ENCODE data around the gene B4GALT7. TPM values are rescaled to one million over a fixed set of nuclear protein-coding genes. Genes with fewer than 3 reads are reported as not detected.
A peak's percentile ranks its signal among the peaks of the same experiment; 100 is the strongest.

Gene B4GALT7
- total RNA-seq, 1 donor from 2014 or later: 11.6 TPM

DNA sequence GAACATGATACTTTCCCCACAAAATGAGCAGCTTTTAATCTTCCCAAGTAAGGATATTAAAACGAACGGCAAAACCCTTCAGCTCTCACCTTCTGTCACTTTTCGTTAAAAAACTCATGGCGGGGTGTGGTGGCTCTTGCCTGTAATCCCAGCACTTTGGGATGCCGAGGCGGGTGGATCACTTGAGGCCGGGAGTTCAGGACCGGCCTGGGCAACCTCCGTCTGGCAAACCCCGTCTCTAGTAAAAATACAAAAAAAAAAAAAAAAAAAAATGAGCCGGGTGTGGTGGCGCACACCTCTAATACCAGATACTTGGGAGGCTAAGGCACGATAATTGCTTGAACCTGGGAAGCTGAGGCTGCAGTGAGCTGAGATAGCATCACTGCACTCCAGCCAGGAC is 7.0 kb upstream of the B4GALT7 start:
- H3K9me3 ChIP-seq (ENCODE audit: low read depth): no peaks in the 10 kb centered on the region
- DNase-seq (ENCODE audit: low spot score): no peak
- H3K4me1 ChIP-seq: no peaks in the 10 kb centered on the region
- peaks cover 3% of the 10 kb centered on the region for H3F3A ChIP-seq (ENCODE audit: low read depth)
- Mint-ChIP-seq H3K27ac (no peak overlapping the region), H3K4me3 (peak overlapping the region; percentile 99), H3K27me3 (ENCODE audit: insufficient read depth, low read depth) (peaks cover 16% of the 10 kb centered on the region), H3K36me3 (peaks cover 18% of the 10 kb centered on the region), H3K4me1 (peaks cover 16% of the 10 kb centered on the region), H3K9me3 (no peaks in the 10 kb centered on the region)
- TF ChIP-seq EZH2 (IDR thresholded peaks at IDR 0.05): no peak
- TF ChIP-seq CTCF (IDR thresholded peaks at IDR 0.05): no peak
- no peak for TF ChIP-seq EZH2phosphoT487 (IDR thresholded peaks at IDR 0.05)
- no peaks in the 10 kb centered on the region for H3K36me3 ChIP-seq
- H3K9ac ChIP-seq: peak overlapping the region; percentile 77
- H4K20me1 ChIP-seq (ENCODE audit: low read depth): no peaks in the 10 kb centered on the region
- peaks cover 11% of the 10 kb centered on the region for H3K79me2 ChIP-seq (ENCODE audit: low read depth)
- H3K27me3 ChIP-seq: peaks cover 40% of the 10 kb centered on the region
- peak overlapping the region; percentile 86 for H3K4me3 ChIP-seq
- no peak overlapping the region for H2AFZ ChIP-seq (replicated peaks)
- peak overlapping the region; percentile 95 for H3K4me2 ChIP-seq
- no peak overlapping the region for H3K27ac ChIP-seq

DNA sequence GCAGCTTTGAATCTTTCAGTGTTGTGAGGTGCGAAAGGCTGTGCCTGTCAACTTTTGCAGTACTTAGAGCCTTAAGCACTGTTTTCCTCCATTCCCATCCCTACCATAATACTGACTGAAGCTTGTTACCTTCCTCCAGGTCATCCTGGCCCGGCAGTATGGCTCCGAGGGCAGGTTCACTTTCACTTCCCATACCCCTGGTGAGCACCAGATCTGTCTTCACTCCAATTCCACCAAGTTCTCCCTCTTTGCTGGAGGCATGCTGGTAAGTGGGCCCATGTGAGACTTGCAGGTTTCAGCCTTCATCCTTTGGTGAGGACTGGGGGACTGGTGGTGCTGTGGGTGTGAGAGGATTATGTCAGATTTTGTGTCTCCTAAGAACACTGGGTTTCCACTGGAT is 6.4 kb upstream of the B4GALT7 start:
- H3K9me3 Mint-ChIP-seq: no peaks in the 10 kb centered on the region
- H3F3A ChIP-seq (ENCODE audit: low read depth): peaks cover 8% of the 10 kb centered on the region
- H3K79me2 ChIP-seq (ENCODE audit: low read depth): peaks cover 11% of the 10 kb centered on the region
- no peak overlapping the region for H3K4me2 ChIP-seq
- peak overlapping the region; percentile 99 for H3K4me3 Mint-ChIP-seq
- H3K9me3 ChIP-seq (ENCODE audit: low read depth): no peaks in the 10 kb centered on the region
- H3K36me3 Mint-ChIP-seq: peaks cover 18% of the 10 kb centered on the region
- no peak for DNase-seq (ENCODE audit: low spot score)
- no peak overlapping the region for H3K4me3 ChIP-seq
- no peak overlapping the region for H3K27ac ChIP-seq
- H3K4me1 Mint-ChIP-seq: peaks cover 18% of the 10 kb centered on the region
- H4K20me1 ChIP-seq (ENCODE audit: low read depth): no peaks in the 10 kb centered on the region
- no peaks in the 10 kb centered on the region for H3K36me3 ChIP-seq
- TF ChIP-seq EZH2 (IDR thresholded peaks at IDR 0.05): no peak
- TF ChIP-seq EZH2phosphoT487 (IDR thresholded peaks at IDR 0.05): no peak
- no peak for TF ChIP-seq CTCF (IDR thresholded peaks at IDR 0.05)
- H3K9ac ChIP-seq: no peak overlapping the region
- no peaks in the 10 kb centered on the region for H3K4me1 ChIP-seq
- H2AFZ ChIP-seq (replicated peaks): no peak overlapping the region
- peaks cover 40% of the 10 kb centered on the region for H3K27me3 ChIP-seq
- H3K27ac Mint-ChIP-seq: no peak overlapping the region
- H3K27me3 Mint-ChIP-seq (ENCODE audit: insufficient read depth, low read depth): peaks cover 18% of the 10 kb centered on the region

DNA sequence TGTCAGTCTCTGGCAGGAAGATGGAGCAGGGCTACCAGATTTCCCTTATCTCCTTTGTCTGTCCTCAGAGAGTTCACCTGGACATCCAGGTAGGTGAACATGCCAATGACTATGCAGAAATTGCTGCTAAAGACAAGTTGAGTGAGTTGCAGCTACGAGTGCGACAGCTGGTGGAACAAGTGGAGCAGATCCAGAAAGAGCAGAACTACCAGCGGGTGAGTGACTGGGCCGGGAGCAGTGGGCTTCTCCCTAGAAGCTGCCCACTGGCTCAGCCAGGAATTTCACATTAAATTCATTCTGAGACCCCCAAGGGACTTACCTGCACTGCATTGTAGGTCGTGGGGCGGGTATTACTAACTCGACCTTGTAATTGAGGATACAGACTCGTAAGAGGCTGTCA is 5.9 kb upstream of the B4GALT7 start:
- Histone ChIP-seq H3K27ac (no peak overlapping the region), H3F3A (ENCODE audit: low read depth) (peaks cover 10% of the 10 kb centered on the region), H4K20me1 (ENCODE audit: low read depth) (no peaks in the 10 kb centered on the region), H3K27me3 (peaks cover 40% of the 10 kb centered on the region), H3K4me2 (no peak overlapping the region), H3K9me3 (ENCODE audit: low read depth) (no peaks in the 10 kb centered on the region), H3K36me3 (no peaks in the 10 kb centered on the region), H2AFZ (replicated peaks) (no peak overlapping the region), H3K79me2 (ENCODE audit: low read depth) (peaks cover 11% of the 10 kb centered on the region), H3K9ac (no peak overlapping the region), H3K4me3 (no peak overlapping the region), H3K4me1 (no peaks in the 10 kb centered on the region)
- Mint-ChIP-seq H3K27ac (no peak overlapping the region), H3K9me3 (no peaks in the 10 kb centered on the region), H3K4me3 (no peak overlapping the region), H3K4me1 (peaks cover 18% of the 10 kb centered on the region), H3K27me3 (ENCODE audit: insufficient read depth, low read depth) (peaks cover 13% of the 10 kb centered on the region), H3K36me3 (peaks cover 18% of the 10 kb centered on the region)
- no peak for DNase-seq (ENCODE audit: low spot score)
- TF ChIP-seq EZH2 (IDR thresholded peaks at IDR 0.05) (no peak), EZH2phosphoT487 (IDR thresholded peaks at IDR 0.05) (no peak), CTCF (IDR thresholded peaks at IDR 0.05) (no peak)

Data from neural progenitor cell (in vitro differentiated cells).